ENCODE data around the gene SLC35F1. TPM values are rescaled to one million over a fixed set of nuclear protein-coding genes. Genes with fewer than 3 reads are reported as not detected.

Gene SLC35F1
- total RNA-seq, 1 experiment from 2014 or later = not detected

DNA sequence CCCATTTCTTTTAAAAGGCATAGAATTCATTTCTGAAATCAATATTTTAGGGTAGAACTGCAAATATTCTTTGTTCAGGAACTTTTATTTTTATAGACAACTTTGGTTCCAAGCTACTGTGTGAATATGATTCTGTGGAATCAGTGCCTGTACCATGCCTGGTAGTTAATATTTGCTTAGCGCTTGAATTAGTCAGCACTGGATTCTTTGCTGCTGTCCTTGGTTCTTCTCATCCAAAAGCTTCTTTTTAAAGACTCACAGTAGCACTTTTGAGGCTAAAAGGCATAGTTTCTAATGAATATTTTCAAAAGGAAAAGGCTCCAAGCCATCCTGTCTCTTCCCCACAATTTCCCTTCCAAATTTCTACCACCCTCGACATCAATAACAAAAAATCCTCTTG is 109.5 kb downstream of the SLC35F1 start:
- ChIA-PET CTCF (no interaction called here), POLR2A (ENCODE audit: unreplicated experiment) (no interaction called here)
- no peak overlapping the region for H3K27ac ChIP-seq
- intact Hi-C loops (cut with micrococcal nuclease; ENCODE audit: unreplicated experiment) = no loop called here
- H3K4me2 ChIP-seq = no peak overlapping the region
- no peaks in the 10 kb centered on the region for H3K9me3 ChIP-seq (ENCODE audit: insufficient read depth, low read depth)
- no peaks in the 10 kb centered on the region for H3K79me2 ChIP-seq (ENCODE audit: low read depth)
- TF ChIP-seq EZH2 (IDR thresholded peaks at IDR 0.05; ENCODE audit: low read depth) = no peak
- TF ChIP-seq, protein P1, sequence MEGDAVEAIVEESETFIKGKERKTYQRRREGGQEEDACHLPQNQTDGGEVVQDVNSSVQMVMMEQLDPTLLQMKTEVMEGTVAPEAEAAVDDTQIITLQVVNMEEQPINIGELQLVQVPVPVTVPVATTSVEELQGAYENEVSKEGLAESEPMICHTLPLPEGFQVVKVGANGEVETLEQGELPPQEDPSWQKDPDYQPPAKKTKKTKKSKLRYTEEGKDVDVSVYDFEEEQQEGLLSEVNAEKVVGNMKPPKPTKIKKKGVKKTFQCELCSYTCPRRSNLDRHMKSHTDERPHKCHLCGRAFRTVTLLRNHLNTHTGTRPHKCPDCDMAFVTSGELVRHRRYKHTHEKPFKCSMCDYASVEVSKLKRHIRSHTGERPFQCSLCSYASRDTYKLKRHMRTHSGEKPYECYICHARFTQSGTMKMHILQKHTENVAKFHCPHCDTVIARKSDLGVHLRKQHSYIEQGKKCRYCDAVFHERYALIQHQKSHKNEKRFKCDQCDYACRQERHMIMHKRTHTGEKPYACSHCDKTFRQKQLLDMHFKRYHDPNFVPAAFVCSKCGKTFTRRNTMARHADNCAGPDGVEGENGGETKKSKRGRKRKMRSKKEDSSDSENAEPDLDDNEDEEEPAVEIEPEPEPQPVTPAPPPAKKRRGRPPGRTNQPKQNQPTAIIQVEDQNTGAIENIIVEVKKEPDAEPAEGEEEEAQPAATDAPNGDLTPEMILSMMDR (conservative IDR thresholded peaks at IDR 0.05) = no peak
- BruUV-seq (replicated peaks) = no TSS peak
- no peak for DNase-seq
- H2AFZ ChIP-seq = no peak overlapping the region
- no peaks in the 10 kb centered on the region for H3K4me1 ChIP-seq (replicated peaks; ENCODE audit: insufficient read depth)
- H3K4me3 ChIP-seq = no peak overlapping the region
- H3K27me3 ChIP-seq (ENCODE audit: insufficient read depth, low read depth) = no peaks in the 10 kb centered on the region
- H3F3A ChIP-seq (ENCODE audit: insufficient read depth, low read depth) = no peaks in the 10 kb centered on the region
- no peaks in the 10 kb centered on the region for H3K36me3 ChIP-seq (ENCODE audit: low read depth)
- no peaks in the 10 kb centered on the region for H4K20me1 ChIP-seq (ENCODE audit: insufficient read depth)
- no peaks in the 10 kb centered on the region for H3K9me2 ChIP-seq (ENCODE audit: insufficient read depth)

DNA sequence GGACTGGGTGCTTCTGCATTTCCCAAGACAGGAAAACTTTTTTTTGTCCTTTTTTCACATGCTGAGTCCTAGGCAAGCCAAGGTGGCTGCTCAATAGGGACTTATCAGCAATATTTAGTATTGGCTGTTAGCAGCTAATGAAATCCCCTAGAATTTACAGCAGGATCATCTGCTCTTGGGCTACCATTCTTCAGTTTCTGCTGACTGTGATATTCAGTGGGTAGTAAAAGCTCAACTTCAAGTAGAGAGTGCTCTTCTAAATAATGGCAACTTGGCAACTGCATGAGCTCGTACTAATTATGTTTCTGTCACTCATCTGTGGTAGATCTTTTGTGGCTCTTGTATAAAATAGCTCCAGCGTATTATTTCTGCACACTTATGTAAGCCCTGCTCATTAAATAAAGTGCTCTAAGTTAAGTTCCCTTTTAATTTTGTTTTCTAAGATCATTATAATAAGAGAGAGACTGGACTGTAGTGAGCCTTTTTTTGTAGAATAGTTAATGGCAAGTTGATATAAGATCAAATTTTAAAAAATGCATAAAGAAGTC is 110.3 kb downstream of the SLC35F1 start:
- no peak overlapping the region for H2AFZ ChIP-seq
- no peaks in the 10 kb centered on the region for H3F3A ChIP-seq (ENCODE audit: insufficient read depth, low read depth)
- no peak for DNase-seq
- no peak overlapping the region for H3K4me2 ChIP-seq
- TF ChIP-seq, protein P1 (conservative IDR thresholded peaks at IDR 0.05) = no peak
- TF ChIP-seq EZH2 (IDR thresholded peaks at IDR 0.05; ENCODE audit: low read depth) = no peak
- POLR2A ChIA-PET (ENCODE audit: unreplicated experiment) = no interaction called here
- no peaks in the 10 kb centered on the region for H3K9me3 ChIP-seq (ENCODE audit: insufficient read depth, low read depth)
- CTCF ChIA-PET = no interaction called here
- intact Hi-C loops (cut with micrococcal nuclease; ENCODE audit: unreplicated experiment) = no loop called here
- H3K4me1 ChIP-seq (replicated peaks; ENCODE audit: insufficient read depth) = no peaks in the 10 kb centered on the region
- H3K27me3 ChIP-seq (ENCODE audit: insufficient read depth, low read depth) = no peaks in the 10 kb centered on the region
- H4K20me1 ChIP-seq (ENCODE audit: insufficient read depth) = no peaks in the 10 kb centered on the region
- H3K79me2 ChIP-seq (ENCODE audit: low read depth) = no peaks in the 10 kb centered on the region
- H3K27ac ChIP-seq = no peak overlapping the region
- BruUV-seq (replicated peaks) = no TSS peak
- no peaks in the 10 kb centered on the region for H3K36me3 ChIP-seq (ENCODE audit: low read depth)
- no peak overlapping the region for H3K4me3 ChIP-seq
- H3K9me2 ChIP-seq (ENCODE audit: insufficient read depth) = no peaks in the 10 kb centered on the region

DNA sequence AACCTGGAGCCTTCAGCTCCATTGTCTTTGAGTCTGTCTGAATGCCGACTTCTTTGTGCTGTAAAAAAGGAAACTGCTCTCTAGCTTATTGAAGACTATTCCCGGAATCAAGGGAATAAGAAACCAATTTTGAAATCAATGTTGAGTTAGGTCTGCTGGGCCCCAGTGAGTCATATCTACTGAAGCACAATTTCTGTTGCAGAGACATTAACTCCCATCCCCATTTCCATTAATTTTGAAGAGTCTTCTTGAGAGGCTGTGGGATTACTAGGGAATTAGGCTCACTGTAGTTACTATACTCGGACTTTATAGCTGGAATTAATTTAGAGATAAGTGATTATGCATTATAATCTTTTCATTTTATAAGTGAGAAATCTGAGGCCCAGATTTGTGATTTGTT is 116.7 kb downstream of the SLC35F1 start:
- Histone ChIP-seq H3K36me3 (ENCODE audit: low read depth) (no peaks in the 10 kb centered on the region), H3K9me3 (ENCODE audit: insufficient read depth, low read depth) (no peaks in the 10 kb centered on the region), H4K20me1 (ENCODE audit: insufficient read depth) (no peaks in the 10 kb centered on the region), H3K79me2 (ENCODE audit: low read depth) (no peaks in the 10 kb centered on the region), H3K27ac (no peak overlapping the region), H3K4me2 (no peak overlapping the region), H3K4me1 (replicated peaks; ENCODE audit: insufficient read depth) (no peaks in the 10 kb centered on the region), H3K9me2 (ENCODE audit: insufficient read depth) (no peaks in the 10 kb centered on the region), H2AFZ (no peak overlapping the region), H3F3A (ENCODE audit: insufficient read depth, low read depth) (no peaks in the 10 kb centered on the region), H3K4me3 (no peak overlapping the region), H3K27me3 (ENCODE audit: insufficient read depth, low read depth) (no peaks in the 10 kb centered on the region)
- no TSS peak for BruUV-seq (replicated peaks)
- no peak for TF ChIP-seq EZH2 (IDR thresholded peaks at IDR 0.05; ENCODE audit: low read depth)
- TF ChIP-seq, protein P1 (conservative IDR thresholded peaks at IDR 0.05) = no peak
- ChIA-PET POLR2A (ENCODE audit: unreplicated experiment) (no interaction called here), CTCF (no interaction called here)
- DNase-seq = no peak
- intact Hi-C loops (cut with micrococcal nuclease; ENCODE audit: unreplicated experiment) = no loop called here

All from PC-9 (cell line).